Right cardiac atrium (tissue), 5 donors: ENCODE measurements around the gene PPP2R3B. TPM values are rescaled to one million over a fixed set of nuclear protein-coding genes. Genes with fewer than 3 reads are reported as not detected.
"Not testable (repeated sequence)": the region's sequence is repeated elsewhere in the genome, so short reads cannot be mapped to it uniquely, and the experiment has no call there.

ENCODE experiments used
- ATAC-seq, 2 donors: fragments of 200-7000 bp; cut with Tn5 transposase; one replicate each; pipeline versions ENCODE4 v1.8.0 to v1.9.1; 2020; ENCODE audit warnings: moderate library complexity in 2 of 2, mild to moderate bottlenecking in 1 of 2
- DNase-seq, 3 donors: peaks; one replicate each; pipeline ENCODE4 v3.0.0-alpha.2; 2020
- H3K27ac ChIP-seq: one replicate; pipeline ENCODE4 v1.5.1; 2013; ENCODE audit warnings: mild to moderate bottlenecking, low read length, control low read depth, moderate library complexity
- H3K27me3 ChIP-seq: one replicate; pipeline ENCODE4 v1.6.1; 2013; ENCODE audit not compliant: control insufficient read depth, insufficient read depth
- H3K4me1 ChIP-seq: one replicate; pipeline ENCODE4 v1.6.1; 2013; ENCODE audit warnings: low read length; ENCODE audit not compliant: control insufficient read depth, insufficient read depth
- H3K4me3 ChIP-seq: one replicate; pipeline ENCODE4 v1.5.1; 2013; ENCODE audit warnings: low read length, control low read depth
- H3K9me3 ChIP-seq: one replicate; pipeline ENCODE4 v1.6.1; 2013; ENCODE audit warnings: low read length; ENCODE audit not compliant: control insufficient read depth
- WGBS: extraction: QIAGEN DNeasy Blood & Tissue Kit; methylation state at CpG from one replicate; pipeline ENCODE4 v1.1.7; 2013; 5-methylcytosine and 5-hydroxymethylcytosine counted together
- intact Hi-C, 4 donors: fragments of 100-400 bp; cut with DNase I; formaldehyde crosslinking; loops; one replicate each; pipeline versions ENCODE4 v1.11.0 to v1.14.0; 2022 to 2023
- polyA plus RNA-seq: library from polyadenylated mRNA; stranded (reverse); fragments of 200-250 nt; gene quantifications from one replicate; pipeline ENCODE4 v1.2.3, GENCODE V29; 2013
- total RNA-seq, 4 donors: library from RNA; stranded (reverse); fragmentation: NEBNext Ultra II Directional; extraction: Animal tissue kit (Norgen Biotek cat#: 25700); gene quantifications; one replicate each; pipeline ENCODE4 v1.2.1, GENCODE V29; 2021
- donor health status: healthy with polysubstance abuse.
- donor health status: DM: no; HTN: yes; CAD: no.
- donor health status: DM: no; HTN: no; CAD: no.
- donor health status: DM: no; HTN: yes; CAD: no; lungs with severe emphysema.
- donor health status: DM: yes; HTN: yes; CAD: no.

PPP2R3B gene
- total and polyA plus RNA-seq, 5 donors: 101 to 163 (median 141) TPM

DNA sequence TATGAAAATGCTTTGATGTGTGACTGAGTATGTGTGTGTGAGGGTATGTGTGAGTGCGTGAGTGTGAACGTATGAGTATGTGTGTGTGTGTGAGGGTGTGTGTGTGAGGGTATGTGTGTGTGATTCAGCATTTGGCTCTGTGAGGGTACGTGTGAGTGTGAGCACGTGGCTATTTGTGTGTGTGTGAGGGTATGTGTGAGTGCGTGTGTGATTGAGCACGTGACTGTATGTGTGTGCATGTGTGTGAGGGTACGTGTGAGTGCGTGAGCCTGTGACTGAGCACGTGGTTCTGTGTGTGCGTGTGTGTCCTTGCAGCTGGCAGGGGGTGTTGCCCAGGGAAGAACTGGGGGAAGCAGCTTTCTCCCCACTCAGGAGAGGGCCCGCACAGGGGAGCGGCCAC is 16.1 kb upstream of the PPP2R3B start:
- no peaks in the 10 kb centered on the region for H3K4me1 ChIP-seq
- DNase-seq (peak in 1 of 3 donors; percentile 32), ATAC-seq (no peak)
- no peak overlapping the region for H3K4me3 ChIP-seq
- intact Hi-C loops: no loop called here
- WGBS: 84% methylated on average over 12 of the region's 12 CpGs
- no peaks in the 10 kb centered on the region for H3K27me3 ChIP-seq
- no peak overlapping the region for H3K27ac ChIP-seq
- no peaks in the 10 kb centered on the region for H3K9me3 ChIP-seq

DNA sequence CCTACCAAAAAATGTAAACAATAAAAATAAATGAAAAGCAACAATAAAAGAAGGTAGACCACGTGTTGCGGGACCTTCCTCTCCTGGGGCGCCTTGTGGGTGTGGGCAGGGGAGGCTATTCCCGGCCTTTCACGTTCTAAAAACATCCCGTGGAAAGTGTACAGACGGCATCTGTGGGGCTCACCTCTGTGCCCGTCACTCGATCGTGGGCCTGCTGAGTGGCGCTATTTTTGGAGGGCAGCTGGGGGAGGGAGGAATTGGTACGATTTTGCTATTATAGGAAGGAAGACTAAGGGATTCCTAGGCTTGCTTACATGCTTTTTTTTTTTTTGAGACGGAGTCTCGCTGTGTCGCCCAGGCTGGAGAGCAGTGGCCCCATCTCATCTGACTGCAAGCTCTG is 13.6 kb upstream of the PPP2R3B start:
- DNase-seq (peak in 1 of 3 donors; percentile 15), ATAC-seq (no peak)
- intact Hi-C loops: no loop called here
- Histone ChIP-seq H3K4me1 (no peaks in the 10 kb centered on the region), H3K4me3 (no peak overlapping the region), H3K27ac (no peak overlapping the region), H3K9me3 (no peaks in the 10 kb centered on the region), H3K27me3 (no peaks in the 10 kb centered on the region)
- 67% methylated on average over 15 of the region's 15 CpGs for WGBS

DNA sequence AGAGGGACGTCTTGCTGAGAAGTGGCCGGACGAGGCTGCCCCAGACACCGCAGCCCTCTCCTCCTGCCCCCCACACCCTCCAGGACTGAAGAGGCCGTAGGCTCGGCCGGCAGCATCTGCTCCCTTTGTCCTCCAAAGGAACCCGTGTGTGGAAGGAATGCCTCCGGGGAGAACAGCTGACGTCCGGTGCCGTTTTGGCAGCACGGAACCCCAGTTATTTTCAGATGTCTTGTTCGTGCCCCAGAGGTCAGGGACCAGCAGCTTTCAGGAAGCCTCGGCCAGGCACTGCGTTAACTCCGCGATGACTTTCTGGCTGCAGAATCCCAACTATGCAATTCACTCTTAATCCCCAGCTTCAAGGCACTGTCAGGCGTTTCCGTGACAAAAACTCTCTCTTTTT is 10.9 kb upstream of the PPP2R3B start:
- Histone ChIP-seq H3K9me3 (no peaks in the 10 kb centered on the region), H3K27me3 (no peaks in the 10 kb centered on the region), H3K4me1 (no peaks in the 10 kb centered on the region), H3K4me3 (no peak overlapping the region), H3K27ac (no peak overlapping the region)
- peak; percentile 71 to 83 for ATAC-seq
- WGBS: 13% methylated on average over 20 of the region's 20 CpGs
- intact Hi-C loops: no loop called here
- DNase-seq: peak; percentile 36 to 68 (median 59)

DNA sequence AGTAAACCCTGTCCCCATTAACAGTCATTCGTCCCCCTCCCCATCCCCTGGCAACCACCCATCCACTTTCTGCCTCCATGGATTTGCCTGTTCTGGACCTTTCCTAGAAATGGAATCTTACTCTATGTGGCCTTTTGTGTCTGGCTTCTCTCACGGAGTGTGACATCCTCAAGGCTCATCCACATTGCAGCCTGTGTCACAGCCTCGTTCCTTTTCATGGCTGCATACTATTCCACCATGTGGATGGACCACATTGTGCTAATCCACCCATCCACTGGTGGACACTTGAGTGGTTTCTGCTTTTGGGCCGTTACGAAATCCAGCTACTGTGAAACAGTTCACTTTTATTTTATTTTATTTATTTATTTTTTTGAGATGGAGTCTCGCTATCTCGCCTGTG is 8.1 kb upstream of the PPP2R3B start:
- no peak overlapping the region for H3K4me3 ChIP-seq
- ATAC-seq (no peak), DNase-seq (no peak)
- intact Hi-C loops: no loop called here
- no peaks in the 10 kb centered on the region for H3K4me1 ChIP-seq
- 94% methylated on average over 7 of the region's 7 CpGs for WGBS
- H3K9me3 ChIP-seq: no peaks in the 10 kb centered on the region
- no peak overlapping the region for H3K27ac ChIP-seq
- H3K27me3 ChIP-seq: no peaks in the 10 kb centered on the region

DNA sequence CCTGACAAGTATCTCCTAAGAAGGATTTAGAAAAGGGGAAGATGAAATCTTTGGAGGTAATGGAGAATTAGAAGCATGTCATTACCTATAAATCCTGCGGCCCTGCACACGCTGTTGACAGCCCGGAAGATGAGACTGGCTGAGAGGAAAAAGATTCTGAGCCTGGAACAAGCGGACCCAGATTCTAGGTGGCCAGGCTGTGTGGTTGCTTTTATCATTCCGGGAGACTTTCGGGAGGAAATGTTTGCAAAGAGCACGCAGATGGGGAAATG is 5.8 kb upstream of the PPP2R3B start:
- Histone ChIP-seq H3K27me3 (no peaks in the 10 kb centered on the region), H3K9me3 (no peaks in the 10 kb centered on the region), H3K4me1 (no peaks in the 10 kb centered on the region), H3K4me3 (no peak overlapping the region), H3K27ac (no peak overlapping the region)
- WGBS: 91% methylated on average over 7 of the region's 7 CpGs
- DNase-seq (no peak), ATAC-seq (no peak)
- intact Hi-C loops: no loop called here

DNA sequence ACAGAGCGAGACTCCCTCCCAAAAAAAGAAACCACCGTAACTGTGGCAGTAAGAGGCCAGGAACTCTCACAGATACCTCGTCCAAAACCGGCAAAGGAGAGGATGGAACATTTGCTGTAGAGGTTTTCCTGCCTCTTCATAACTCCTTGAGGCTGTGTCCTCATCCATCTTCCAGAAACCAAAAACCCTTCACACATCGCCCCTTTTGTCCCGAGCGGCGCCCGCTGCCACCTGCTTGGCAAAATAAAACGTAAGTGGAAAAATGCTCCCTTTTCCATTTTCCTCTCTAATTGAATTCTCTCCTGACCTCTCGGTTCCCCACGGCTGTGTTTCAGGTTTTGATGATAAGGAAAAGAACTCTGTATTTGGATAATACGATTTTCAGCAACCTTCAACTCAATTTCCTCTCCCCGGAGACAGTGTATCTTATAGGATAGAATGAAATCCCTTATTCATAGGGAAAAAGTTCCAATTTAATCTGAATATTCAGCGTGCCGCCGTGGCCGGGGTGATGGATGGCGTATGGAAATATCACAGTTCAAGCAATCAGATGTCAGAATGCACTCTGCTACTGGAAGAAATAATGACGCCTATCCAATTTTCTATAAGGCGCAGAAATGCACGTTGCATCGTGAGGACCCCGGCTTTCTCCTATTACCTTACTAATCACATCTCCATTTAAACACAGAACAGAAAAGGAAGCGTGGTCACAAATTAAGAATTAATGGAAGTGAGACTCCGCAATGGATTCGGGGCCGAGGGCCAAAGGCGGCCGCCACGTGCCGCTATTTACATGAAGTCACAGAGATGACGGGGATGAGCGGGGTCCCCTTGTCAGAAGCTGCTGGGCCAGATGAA is 5.2 kb upstream of the PPP2R3B start:
- 84% methylated on average over 34 of the region's 34 CpGs for WGBS
- H3K4me1 ChIP-seq: no peaks in the 10 kb centered on the region
- intact Hi-C loops: no loop called here
- H3K9me3 ChIP-seq: no peaks in the 10 kb centered on the region
- DNase-seq (peak in 1 of 3 donors; percentile 20), ATAC-seq (no peak)
- H3K27me3 ChIP-seq: no peaks in the 10 kb centered on the region
- no peak overlapping the region for H3K4me3 ChIP-seq
- H3K27ac ChIP-seq: no peak overlapping the region

DNA sequence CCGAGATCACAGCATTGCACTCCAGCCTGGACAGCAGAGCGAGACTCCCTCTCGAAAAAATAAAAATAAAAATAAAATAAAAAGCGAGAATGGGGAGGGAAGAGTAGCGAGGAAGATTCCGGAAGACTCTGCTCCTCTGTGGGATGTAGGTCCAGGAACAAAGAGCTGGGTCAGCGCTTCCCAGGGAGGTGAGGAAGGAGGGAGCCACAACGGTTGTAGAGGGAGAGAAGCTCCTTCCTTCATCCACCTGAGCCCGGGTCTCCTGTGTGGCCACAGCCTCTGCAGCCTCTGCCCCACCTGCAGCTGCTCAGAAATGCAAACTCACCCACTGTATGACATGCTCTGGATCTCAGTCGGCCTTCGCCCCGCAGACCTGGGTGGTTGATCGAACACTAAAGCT is 3.8 kb upstream of the PPP2R3B start:
- intact Hi-C loops: no loop called here
- Histone ChIP-seq H3K4me1 (peaks cover 2% of the 10 kb centered on the region), H3K27ac (no peak overlapping the region), H3K9me3 (no peaks in the 10 kb centered on the region), H3K4me3 (no peak overlapping the region), H3K27me3 (no peaks in the 10 kb centered on the region)
- peak in 1 of 3 donors; percentile 26 for DNase-seq
- ATAC-seq: no peak
- WGBS: 95% methylated on average over 13 of the region's 13 CpGs

DNA sequence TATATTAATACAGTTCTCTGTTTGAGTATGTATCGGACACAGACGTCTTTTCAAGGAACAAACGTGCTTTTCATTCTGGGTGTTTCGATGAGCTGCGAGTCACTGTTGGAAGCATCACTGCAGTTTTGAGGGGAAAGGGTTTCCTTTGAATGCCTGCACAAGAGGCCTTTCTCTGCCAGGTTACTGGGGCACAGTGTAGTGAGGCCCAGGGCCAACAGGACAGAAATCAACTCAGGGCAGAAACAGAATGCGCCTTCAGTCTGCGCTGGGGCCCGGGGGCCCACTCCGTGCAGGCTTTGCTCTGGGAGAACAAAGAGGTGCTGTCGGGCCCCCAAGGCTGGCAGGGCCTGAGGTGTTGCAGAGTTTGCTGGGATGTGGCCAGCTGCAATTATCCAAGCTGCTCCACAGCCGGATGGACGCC is 2.3 kb upstream of the PPP2R3B start:
- 84% methylated on average over 12 of the region's 12 CpGs for WGBS

DNA sequence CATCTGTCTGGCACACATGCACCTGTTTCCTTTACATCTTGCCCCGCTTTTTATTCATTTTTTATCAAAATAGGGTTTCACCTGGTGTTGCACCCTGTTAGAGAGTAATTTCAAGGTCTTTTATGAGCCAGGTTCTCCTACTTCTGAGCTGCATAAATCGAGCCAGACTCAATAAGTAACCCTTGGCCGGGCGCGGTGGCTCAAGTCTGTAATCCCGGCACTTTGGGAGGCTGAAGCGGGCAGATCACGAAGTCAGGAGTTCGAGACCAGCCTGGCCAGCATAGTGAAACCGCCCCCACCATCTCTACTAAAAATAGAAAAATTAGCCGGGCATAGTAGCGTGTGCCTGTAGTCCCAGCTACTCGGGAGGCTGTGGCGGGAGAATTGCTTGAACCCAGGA is 1.0 kb upstream of the PPP2R3B start:
- Histone ChIP-seq H3K9me3 (no peaks in the 10 kb centered on the region), H3K4me1 (peaks cover 2% of the 10 kb centered on the region), H3K27ac (no peak overlapping the region), H3K4me3 (peak overlapping the region; percentile 30), H3K27me3 (no peaks in the 10 kb centered on the region)
- intact Hi-C loops: loop anchor here in 1 of 4 donors (10.0 kb wide), 1 partner anchor 63 kb away; no protein-coding TSS in a partner anchor
- DNase-seq: peak in 2 of 3 donors; percentile 50 to 65
- ATAC-seq: no peak
- 74% methylated on average over 14 of the region's 14 CpGs for WGBS

More for the DNA sequence above, 2.3 kb upstream of the PPP2R3B start:
- no peak for ATAC-seq
- peak in 2 of 3 donors; percentile 51 to 59 for DNase-seq
- Histone ChIP-seq H3K4me3 (no peak overlapping the region), H3K27me3 (no peaks in the 10 kb centered on the region), H3K27ac (no peak overlapping the region), H3K4me1 (peaks cover 2% of the 10 kb centered on the region), H3K9me3 (no peaks in the 10 kb centered on the region)
- intact Hi-C loops: loop anchor here in 1 of 4 donors (10.0 kb wide), 1 partner anchor 64 kb away; no protein-coding TSS in a partner anchor

DNA sequence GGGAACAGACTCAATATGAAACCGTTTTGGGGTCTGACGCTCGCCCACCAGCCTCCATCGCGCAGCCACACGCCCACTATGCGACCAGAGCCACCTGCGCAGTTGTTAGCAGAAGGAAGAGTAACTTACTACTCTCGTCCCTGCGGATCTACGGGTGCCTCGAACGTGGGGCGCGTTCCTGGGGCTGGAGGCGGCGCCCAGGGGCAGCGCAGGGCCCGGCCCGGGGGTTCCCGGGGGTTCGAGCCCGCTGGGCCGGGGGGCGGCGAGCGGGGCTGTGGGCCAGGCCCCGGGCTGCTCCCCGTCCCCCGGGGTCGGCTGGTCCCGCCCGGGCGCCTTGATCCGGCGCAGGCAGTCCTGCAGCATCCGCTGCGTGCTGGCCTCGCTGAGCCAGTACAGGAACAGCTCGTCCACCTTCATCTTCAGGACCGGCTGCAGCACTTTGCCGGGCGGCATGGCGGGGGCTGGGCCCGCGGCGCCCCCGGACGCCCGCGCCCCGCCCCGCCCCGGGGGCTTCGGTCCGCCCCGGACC is 404 bp downstream of the PPP2R3B start:
- WGBS: under 1% methylated on average over 57 of the region's 57 CpGs
- no peaks in the 10 kb centered on the region for H3K9me3 ChIP-seq
- ATAC-seq: no peak
- intact Hi-C loops: loop anchor here in 1 of 4 donors (10.0 kb wide), 1 partner anchor 62 kb away; no protein-coding TSS in a partner anchor
- H3K4me3 ChIP-seq: peak overlapping the region; percentile 32
- H3K27me3 ChIP-seq: no peaks in the 10 kb centered on the region
- peaks cover 2% of the 10 kb centered on the region for H3K4me1 ChIP-seq
- peak in 2 of 3 donors; percentile 52 to 65 for DNase-seq
- H3K27ac ChIP-seq: no peak overlapping the region

DNA sequence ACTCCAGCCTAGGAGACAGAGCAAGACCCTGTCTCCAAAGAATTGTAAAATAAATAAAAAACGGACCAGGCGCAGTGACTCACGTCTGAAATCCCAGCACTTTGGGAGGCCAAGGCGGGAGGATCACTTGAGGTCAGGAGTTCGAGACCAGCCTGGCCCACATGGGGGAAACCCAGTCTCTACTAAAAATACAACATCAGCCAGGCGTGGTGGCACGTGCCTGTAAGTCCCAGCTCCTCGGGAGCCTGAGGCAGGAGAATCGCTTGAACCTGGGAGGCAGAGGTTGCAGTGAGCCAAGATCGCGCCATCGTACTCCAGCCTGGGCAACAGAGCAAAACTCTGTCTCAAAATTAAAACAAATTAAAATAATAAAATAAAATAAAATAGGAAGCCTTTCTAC is 971 bp downstream of the PPP2R3B start:
- not testable (repeated sequence) for H3K9me3 ChIP-seq, ATAC-seq, H3K27me3 ChIP-seq, H3K27ac ChIP-seq, H3K4me1 ChIP-seq
- intact Hi-C loops: loop anchor here in 1 of 4 donors (10.0 kb wide), 1 partner anchor 61 kb away; no protein-coding TSS in a partner anchor
- 65% methylated on average over 12 of the region's 12 CpGs for WGBS
- peak in 1 of 3 donors; percentile 40 for DNase-seq
- H3K4me3 ChIP-seq: peak overlapping the region; percentile 32
